ENCODE measurements around the gene LHFPL4.

GRCh38 chr3:9452417-9452816 lies 101.2 kb downstream of the LHFPL4 start:
- no peak for TF ChIP-seq CTCF (IDR thresholded peaks at IDR 0.05)
- TF ChIP-seq POLR2AphosphoS5 (IDR thresholded peaks at IDR 0.05) = no peak

Data from prostate gland (tissue), 2 donors.